Heart left ventricle (tissue), 16 donors: ENCODE measurements around the gene REG3A. TPM values are rescaled to one million over a fixed set of nuclear protein-coding genes. Genes with fewer than 3 reads are reported as not detected.

Experiments
- ATAC-seq, 4 donors: fragments of 200-7000 bp; cut with Tn5 transposase; one replicate each; pipeline ENCODE4 v1.9.1; 2020 to 2022; ENCODE audit warnings: moderate library complexity in 4 of 4, mild to moderate bottlenecking in 3 of 4, moderate number of reproducible peaks in 1 of 4
- DNase-seq, 5 donors: peaks; one replicate each; pipeline ENCODE4 v3.0.0-alpha.2; 2020
- H3K27ac ChIP-seq, 12 donors: fragments of 200-600 bp; sonication (generic) in 4 of 12; one replicate each; pipeline versions ENCODE4 v1.5.0 to v1.8.0; 2016 to 2022; ENCODE audit warnings: mild to moderate bottlenecking in 2 of 12
- H3K27me3 ChIP-seq, 9 donors: fragments of 200-600 bp; sonication (generic) in 2 of 9; one replicate each; pipeline versions ENCODE4 v1.5.1 to v1.8.0; 2016 to 2022; ENCODE audit warnings: mild to moderate bottlenecking in 3 of 9
- H3K36me3 ChIP-seq, 9 donors: fragments of 200-600 bp; sonication (generic) in 2 of 9; one replicate each; pipeline versions ENCODE4 v1.5.0 to v1.8.0; 2018 to 2022; ENCODE audit warnings: mild to moderate bottlenecking in 2 of 9
- H3K4me1 ChIP-seq, 12 donors: fragments of 200-600 bp; sonication (generic) in 4 of 12; one replicate each; pipeline versions ENCODE4 v1.5.0 to v1.8.0; 2016 to 2022; ENCODE audit warnings: mild to moderate bottlenecking in 3 of 12
- H3K4me3 ChIP-seq, 12 donors: fragments of 200-600 bp; sonication (generic) in 4 of 12; one replicate each; pipeline versions ENCODE4 v1.5.0 to v1.8.0; 2017 to 2022; ENCODE audit warnings: mild to moderate bottlenecking in 9 of 12, moderate library complexity in 4 of 12
- H3K9me3 ChIP-seq, 12 donors: fragments of 200-600 bp; sonication (generic) in 4 of 12; one replicate each; pipeline versions ENCODE4 v1.5.0 to v1.8.0; 2016 to 2022; ENCODE audit warnings: mild to moderate bottlenecking in 1 of 12
- POLR2A ChIP-seq, 2 donors: fragments of 450-650 bp; IDR thresholded peaks; one replicate each; pipeline ENCODE4 v1.6.1; 2017; ENCODE audit warnings: antibody characterized with exemption in 2 of 2, mild to moderate bottlenecking in 2 of 2, moderate library complexity in 2 of 2
- WGBS, 4 donors: extraction: QIAGEN DNeasy Blood & Tissue Kit in 2 of 4; methylation state at CpG; one replicate each; pipeline versions ENCODE4 v1.1.5 to v1.1.7; 2013 to 2018; 5-methylcytosine and 5-hydroxymethylcytosine counted together
- intact Hi-C, 10 donors: fragments of 100-400 bp; cut with DNase I; formaldehyde crosslinking; loops; one replicate each; pipeline versions ENCODE4 v1.11.1 to v1.14.2; 2022
- polyA plus RNA-seq, 2 donors: library from polyadenylated mRNA; stranded (reverse); fragments of 200-250 nt; gene quantifications; one replicate each; pipeline ENCODE4 v1.2.3, GENCODE V29; 2013
- total RNA-seq, 9 donors: library from RNA; depleted of rRNA in 2 of 9; stranded (reverse); fragments of >200 nt in 2 of 9; fragmentation: NEBNext Ultra II Directional in 3 of 9; extraction: Animal tissue kit (Norgen Biotek cat#: 25700) in 3 of 9; gene quantifications; one replicate each; pipeline versions ENCODE4 v1.1.0 to v1.2.4, GENCODE V29; 2016 to 2023
- TF ChIP-seq, protein P1 (sequence below), 12 donors: fragments of 200-600 bp; sonication (generic) in 4 of 12; IDR thresholded peaks; one replicate each; pipeline versions ENCODE4 v1.5.0 to v1.8.0; 2018 to 2022; ENCODE audit warnings: antibody characterized with exemption in 12 of 12, mild to moderate bottlenecking in 5 of 12
- donor health status: ischemic (EF 13 %, LVEDD 7.1; RV severe dilation, severe dysfunction).
- donor health status: healthy with polysubstance abuse.
- donor health status: DM: no; HTN: yes; CAD: no.
- donor health status: DM: no; HTN: no; CAD: no.
- donor health status: ischemic (EF 25% LVEDD 6.9; RV normal size, moderate dysfunction).
- donor health status: ischemic (EF 25% LVEDD 5.7; RV mildly dilated, moderate dysfunction).
- donor health status: healthy.
- donor health status: DM: yes; HTN: yes; CAD: no.
- donor health status: ischemic (EF 35%, LVEDD 5.7; RV mildly dilated, moderate dysfunction).
- donor health status: nonischemic (EF 11% LVEDD 7.7; RV severe dilation, severe dysfunction).
- donor health status: DM: yes; HTN: yes; CAD: no.
- donor health status: PGD.
- donor health status: ischemic (EF 29% LVEDD 5.4; RV normal size, mild dysfunction).
- donor health status: nonischemic (EF 23%, LVEDD 6.1; RV moderate dilation, normal function).

REG3A gene
- total and polyA plus RNA-seq, 11 donors, result 0.27 to 1.3 TPM; not detected in 9

DNA sequence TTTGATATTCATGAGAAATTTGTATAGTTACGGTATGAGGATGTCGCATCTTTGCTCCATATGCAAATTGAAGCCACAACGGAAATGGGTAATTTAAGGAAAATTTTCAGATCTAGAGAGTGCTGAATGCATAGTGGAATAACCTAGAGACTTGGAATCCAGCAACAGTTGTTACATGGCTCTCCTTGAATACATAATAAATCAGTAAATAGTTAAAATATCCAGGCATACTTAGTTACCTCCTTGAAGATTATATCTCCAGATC lies 33.9 kb downstream of the REG3A start:
- no peak for ATAC-seq
- TF ChIP-seq, protein P1, sequence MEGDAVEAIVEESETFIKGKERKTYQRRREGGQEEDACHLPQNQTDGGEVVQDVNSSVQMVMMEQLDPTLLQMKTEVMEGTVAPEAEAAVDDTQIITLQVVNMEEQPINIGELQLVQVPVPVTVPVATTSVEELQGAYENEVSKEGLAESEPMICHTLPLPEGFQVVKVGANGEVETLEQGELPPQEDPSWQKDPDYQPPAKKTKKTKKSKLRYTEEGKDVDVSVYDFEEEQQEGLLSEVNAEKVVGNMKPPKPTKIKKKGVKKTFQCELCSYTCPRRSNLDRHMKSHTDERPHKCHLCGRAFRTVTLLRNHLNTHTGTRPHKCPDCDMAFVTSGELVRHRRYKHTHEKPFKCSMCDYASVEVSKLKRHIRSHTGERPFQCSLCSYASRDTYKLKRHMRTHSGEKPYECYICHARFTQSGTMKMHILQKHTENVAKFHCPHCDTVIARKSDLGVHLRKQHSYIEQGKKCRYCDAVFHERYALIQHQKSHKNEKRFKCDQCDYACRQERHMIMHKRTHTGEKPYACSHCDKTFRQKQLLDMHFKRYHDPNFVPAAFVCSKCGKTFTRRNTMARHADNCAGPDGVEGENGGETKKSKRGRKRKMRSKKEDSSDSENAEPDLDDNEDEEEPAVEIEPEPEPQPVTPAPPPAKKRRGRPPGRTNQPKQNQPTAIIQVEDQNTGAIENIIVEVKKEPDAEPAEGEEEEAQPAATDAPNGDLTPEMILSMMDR (IDR thresholded peaks at IDR 0.05), result no peak
- TF ChIP-seq POLR2A (IDR thresholded peaks at IDR 0.05), result no peak
- Histone ChIP-seq H3K36me3 (no peaks in the 10 kb centered on the region), H3K9me3 (no peaks in the 10 kb centered on the region), H3K27ac (no peak overlapping the region), H3K4me3 (no peak overlapping the region), H3K4me1 (no peaks in the 10 kb centered on the region), H3K27me3 (no peaks in the 10 kb centered on the region)
- intact Hi-C loops, result no loop called here
- no peak for DNase-seq
- 89 to 95% (median 94%) methylated on average over 3 of the region's 3 CpGs for WGBS, 4 donors

DNA sequence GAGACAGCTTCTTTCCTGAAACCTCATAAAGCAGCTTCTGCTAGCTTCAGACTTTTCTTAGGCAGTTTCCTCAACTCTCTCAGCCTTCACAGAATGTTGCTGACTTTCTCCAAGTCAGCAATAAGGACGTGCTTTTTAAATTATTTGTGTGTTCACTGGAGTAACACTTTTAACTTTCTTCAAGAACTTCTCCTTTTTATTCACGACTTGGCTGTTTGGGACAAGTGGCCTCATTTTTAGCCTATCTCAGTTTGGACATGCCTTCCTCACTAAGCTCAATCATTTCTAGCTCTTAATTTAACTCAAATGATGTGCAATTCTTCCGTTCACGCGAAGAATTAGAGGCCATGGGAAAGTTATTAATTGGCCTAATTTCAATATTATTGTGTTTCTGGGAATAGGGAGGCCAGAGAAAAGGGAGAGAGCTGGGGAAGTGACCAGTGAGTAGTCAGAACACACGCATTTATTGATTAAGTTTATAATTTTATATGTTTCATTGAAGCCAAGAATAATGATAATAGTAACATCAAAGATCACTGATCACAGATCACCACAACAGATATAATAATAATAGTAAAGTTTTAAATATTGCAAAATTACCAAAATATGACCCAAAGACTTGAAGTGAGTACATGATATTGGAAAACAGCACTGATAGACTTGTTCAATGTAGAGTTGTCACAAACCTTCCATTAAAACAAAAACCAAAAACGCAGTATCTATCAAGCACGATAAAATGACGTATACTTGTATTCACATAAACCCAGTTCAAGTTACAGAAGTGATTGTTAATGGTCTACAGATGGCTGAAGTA lies 34.4 kb downstream of the REG3A start:
- H3K27me3 ChIP-seq, result no peaks in the 10 kb centered on the region
- intact Hi-C loops, result no loop called here
- DNase-seq (no peak), ATAC-seq (no peak)
- no peak overlapping the region for H3K27ac ChIP-seq
- no peaks in the 10 kb centered on the region for H3K9me3 ChIP-seq
- H3K36me3 ChIP-seq, result no peaks in the 10 kb centered on the region
- no peaks in the 10 kb centered on the region for H3K4me1 ChIP-seq
- H3K4me3 ChIP-seq, result no peak overlapping the region
- 68 to 86% (median 77%) methylated on average over 9 of the region's 9 CpGs for WGBS, 4 donors
- TF ChIP-seq, protein P1 (IDR thresholded peaks at IDR 0.05), result no peak
- TF ChIP-seq POLR2A (IDR thresholded peaks at IDR 0.05), result no peak

DNA sequence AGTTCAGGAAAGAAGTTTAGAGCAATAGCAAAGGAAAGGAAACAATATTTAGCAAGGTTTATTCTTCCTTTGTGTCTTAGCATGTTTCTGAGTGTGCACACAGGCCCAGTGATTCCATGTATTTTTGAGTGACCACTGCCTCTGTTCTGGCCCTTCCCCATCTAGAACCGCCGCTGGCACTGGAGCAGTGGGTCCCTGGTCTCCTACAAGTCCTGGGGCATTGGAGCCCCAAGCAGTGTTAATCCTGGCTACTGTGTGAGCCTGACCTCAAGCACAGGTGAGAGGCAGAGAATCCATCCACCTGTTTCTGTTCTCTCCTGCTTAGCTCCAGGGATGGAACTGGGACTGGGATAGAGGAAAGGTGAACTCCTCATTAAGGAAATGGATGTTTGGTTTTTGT lies 36.9 kb downstream of the REG3A start:
- no peaks in the 10 kb centered on the region for H3K27me3 ChIP-seq
- H3K9me3 ChIP-seq, result no peaks in the 10 kb centered on the region
- TF ChIP-seq, protein P1 (IDR thresholded peaks at IDR 0.05), result no peak
- no peak for TF ChIP-seq POLR2A (IDR thresholded peaks at IDR 0.05)
- intact Hi-C loops, result no loop called here
- H3K36me3 ChIP-seq, result no peaks in the 10 kb centered on the region
- 88 to 97% (median 93%) methylated on average over 2 of the region's 2 CpGs for WGBS, 4 donors
- no peak overlapping the region for H3K27ac ChIP-seq
- DNase-seq (no peak), ATAC-seq (no peak)
- no peaks in the 10 kb centered on the region for H3K4me1 ChIP-seq
- H3K4me3 ChIP-seq, result no peak overlapping the region

DNA sequence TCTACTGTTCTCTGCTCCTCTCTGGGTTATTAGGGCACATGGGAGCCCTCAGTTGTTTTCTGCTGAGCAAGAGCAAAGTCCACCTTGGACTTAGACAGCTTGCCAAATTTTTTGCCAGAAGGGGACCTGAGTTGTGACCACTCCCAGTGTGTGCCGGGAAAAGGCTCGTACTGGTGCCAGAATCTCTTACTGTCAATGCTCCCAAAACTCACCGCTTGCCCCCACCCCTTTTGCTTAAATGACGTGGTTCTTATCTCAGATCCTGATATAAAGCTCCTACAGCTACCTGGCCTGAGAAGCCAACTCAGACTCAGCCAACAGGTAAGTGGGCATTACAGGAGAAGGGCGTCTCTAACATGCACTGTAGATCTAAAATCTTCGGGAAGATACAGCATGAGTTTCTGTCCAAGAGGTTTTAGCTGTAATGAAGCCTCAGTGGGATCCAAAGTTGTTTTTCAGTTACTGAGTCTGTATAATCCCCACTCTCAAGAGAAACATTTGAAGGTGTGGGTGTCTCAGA lies 39.3 kb downstream of the REG3A start, which contains the start of gene REG1A:
Gene REG1A, plus strand, starts transcription at position 295 of the 520 bp plus-strand sequence. CDS start 374 bp downstream, outside the sequence.
- no peak for DNase-seq
- Histone ChIP-seq H3K9me3 (no peaks in the 10 kb centered on the region), H3K4me3 (no peak within 1 kb of the TSS), H3K27ac (no peak within 1 kb of the TSS), H3K4me1 (no peaks in the 10 kb centered on the region), H3K36me3 (no peaks in the 10 kb centered on the region), H3K27me3 (no peaks in the 10 kb centered on the region)
- 60 to 69% (median 63%) methylated on average over 3 to 6 of the region's 6 CpGs for WGBS, 4 donors
- intact Hi-C loops, result no loop called here
- no peak for ATAC-seq
- TF ChIP-seq, protein P1 (IDR thresholded peaks at IDR 0.05), result no peak
- no peak for TF ChIP-seq POLR2A (IDR thresholded peaks at IDR 0.05)
